Upper lobe of left lung (tissue), 6 donors: Measurements from ENCODE around the gene FOXD2. TPM values are rescaled to one million over a fixed set of nuclear protein-coding genes. Genes with fewer than 3 reads are reported as not detected.

ENCODE experiments used
- ATAC-seq, 2 donors: fragments of 200-7000 bp; cut with Tn5 transposase; one replicate each; pipeline ENCODE4 v1.9.1; 2022; ENCODE audit warnings: mild to moderate bottlenecking in 2 of 2, moderate library complexity in 2 of 2; ENCODE audit not compliant: low FRiP score in 2 of 2
- DNase-seq, 2 donors: peaks; one replicate each; pipeline ENCODE4 v3.0.0-alpha.2; 2019 to 2020
- H3K27ac ChIP-seq, 4 donors: fragments of 200-600 bp; sonication (generic); one replicate each; pipeline ENCODE4 v1.5.1; 2016 to 2019
- H3K27me3 ChIP-seq, 4 donors: fragments of 200-600 bp; sonication (generic); one replicate each; pipeline ENCODE4 v1.5.1; 2017 to 2019
- H3K36me3 ChIP-seq, 4 donors: fragments of 200-600 bp; sonication (generic); one replicate each; pipeline ENCODE4 v1.5.1; 2016 to 2019
- H3K4me1 ChIP-seq, 4 donors: fragments of 200-600 bp; sonication (generic); one replicate each; pipeline ENCODE4 v1.5.1; 2018 to 2019
- H3K4me3 ChIP-seq, 4 donors: fragments of 200-600 bp; sonication (generic); one replicate each; pipeline ENCODE4 v1.5.1; 2017 to 2019; ENCODE audit warnings: mild to moderate bottlenecking in 2 of 4, moderate library complexity in 1 of 4
- H3K9me3 ChIP-seq, 4 donors: fragments of 200-600 bp; sonication (generic); one replicate each; pipeline ENCODE4 v1.5.1; 2018 to 2019
- CTCF ChIP-seq, 6 experiments: fragments of 450-650 bp in 4 of 6; fragments of 200-600 bp in 2 of 6; sonication (generic) in 2 of 6; IDR thresholded peaks; one replicate each; pipeline ENCODE4 v1.5.1; 2016 to 2019; ENCODE audit warnings: antibody characterized with exemption in 6 of 6
- EP300 ChIP-seq, 4 donors: sonication (generic); formaldehyde crosslinking; IDR thresholded peaks; one replicate each; pipeline ENCODE4 v1.5.1; 2017; ENCODE audit warnings: antibody characterized with exemption in 4 of 4, control low read depth in 2 of 4
- POLR2A ChIP-seq, 4 donors: fragments of 450-650 bp; IDR thresholded peaks; one replicate each; pipeline ENCODE4 v1.5.1; 2016 to 2017; ENCODE audit warnings: antibody characterized with exemption in 4 of 4, mild to moderate bottlenecking in 2 of 4
- POLR2AphosphoS5 ChIP-seq, 2 donors: sonication (generic); formaldehyde crosslinking; IDR thresholded peaks; one replicate each; pipeline ENCODE4 v1.5.1; 2017; ENCODE audit warnings: antibody characterized with exemption in 2 of 2
- WGBS, 2 donors: methylation state at CpG; one replicate each; pipeline ENCODE4 v1.1.5; 2017 to 2018; 5-methylcytosine and 5-hydroxymethylcytosine counted together
- total RNA-seq, 6 donors: library from RNA; depleted of rRNA in 4 of 6; stranded (reverse); fragments of >200 nt in 4 of 6; gene quantifications; one replicate each; pipeline versions ENCODE4 v1.1.0 to v1.2.1, GENCODE V29; 2016 to 2021
- donor health status: DM: no; HTN: no; CAD: no; lungs with moderate emphysema.
- donor health status: DM: no; HTN: yes; CAD: no; lungs with severe emphysema.

FOXD2 gene
- total RNA-seq, 6 donors from 2014 or later: under 0.01 to 0.69 (median 0.40) TPM

GRCh38 chr1:47444562-47445465 lies 7.0 kb downstream of the FOXD2 start:
- 3 to 4% methylated on average over 25 to 51 of the region's 73 CpGs for WGBS, 2 donors
- H3K9me3 ChIP-seq: no peaks in the 10 kb centered on the region
- H3K27me3 ChIP-seq: peaks cover 2 to 65% (median 33%) of the 10 kb centered on the region in 4 donors
- no peaks in the 10 kb centered on the region for H3K36me3 ChIP-seq
- peak; percentile 24 to 64 for ATAC-seq
- H3K4me3 ChIP-seq: peak overlapping the region in 3 of 4 donors; percentile 12 to 39 (median 26)
- H3K27ac ChIP-seq: no peak overlapping the region
- peaks cover 7 to 24% (median 16%) of the 10 kb centered on the region in 4 donors for H3K4me1 ChIP-seq
- peak in 1 of 2 donors; percentile 90 for DNase-seq
- TF ChIP-seq CTCF (IDR thresholded peaks at IDR 0.05) (peak in 1 of 6 experiments; percentile 7), POLR2A (IDR thresholded peaks at IDR 0.05) (no peak)

- DNase-seq (peak in 1 of 2 donors; percentile 40), ATAC-seq (no peak)
- no peak overlapping the region for H3K27ac ChIP-seq
- peaks cover 2 to 69% (median 37%) of the 10 kb centered on the region in 4 donors for H3K27me3 ChIP-seq
- no peaks in the 10 kb centered on the region for H3K36me3 ChIP-seq
- no peaks in the 10 kb centered on the region for H3K9me3 ChIP-seq
- WGBS, 2 donors: 15 to 20% methylated on average over 17 to 23 of the region's 25 CpGs
- no peak overlapping the region for H3K4me3 ChIP-seq
- no peak for TF ChIP-seq CTCF (IDR thresholded peaks at IDR 0.05)
- TF ChIP-seq EP300 (IDR thresholded peaks at IDR 0.05): no peak
- TF ChIP-seq POLR2A (IDR thresholded peaks at IDR 0.05): no peak
- no peak for TF ChIP-seq POLR2AphosphoS5 (IDR thresholded peaks at IDR 0.05)
- peaks cover 7 to 26% (median 20%) of the 10 kb centered on the region in 4 donors for H3K4me1 ChIP-seq
Measured at GRCh38 chr1:47445823-47446550, 8.1 kb downstream of the FOXD2 start.

GRCh38 chr1:47448462-47449222 lies 10.8 kb downstream of the FOXD2 start:
- Histone ChIP-seq H3K4me3 (no peak overlapping the region), H3K27ac (no peak overlapping the region), H3K36me3 (no peaks in the 10 kb centered on the region), H3K4me1 (peaks cover 7 to 25% (median 19%) of the 10 kb centered on the region in 4 donors), H3K27me3 (peaks cover 2 to 58% (median 26%) of the 10 kb centered on the region in 4 donors), H3K9me3 (no peaks in the 10 kb centered on the region)
- ATAC-seq (no peak), DNase-seq (no peak)
- WGBS, 2 donors: 25 to 33% methylated on average over 3 to 4 of the region's 4 CpGs
- no peak for TF ChIP-seq CTCF (IDR thresholded peaks at IDR 0.05)
- TF ChIP-seq POLR2A (IDR thresholded peaks at IDR 0.05): no peak
- no peak for TF ChIP-seq POLR2AphosphoS5 (IDR thresholded peaks at IDR 0.05)
- no peak for TF ChIP-seq EP300 (IDR thresholded peaks at IDR 0.05)

- H3K4me1 ChIP-seq: peaks cover under 1 to 12% (median 9%) of the 10 kb centered on the region in 4 donors
- no peak overlapping the region for H3K4me3 ChIP-seq
- no peaks in the 10 kb centered on the region for H3K36me3 ChIP-seq
- H3K9me3 ChIP-seq: no peaks in the 10 kb centered on the region
- TF ChIP-seq CTCF (IDR thresholded peaks at IDR 0.05) (peak; percentile 28 to 61 (median 54)), POLR2AphosphoS5 (IDR thresholded peaks at IDR 0.05) (no peak), EP300 (IDR thresholded peaks at IDR 0.05) (no peak), POLR2A (IDR thresholded peaks at IDR 0.05) (no peak)
- peaks cover 2 to 44% (median 19%) of the 10 kb centered on the region in 4 donors for H3K27me3 ChIP-seq
- DNase-seq (peak; percentile 54 to 93), ATAC-seq (peak; percentile 57 to 64)
- 17 to 19% methylated on average over 16 to 25 of the region's 36 CpGs for WGBS, 2 donors
- H3K27ac ChIP-seq: no peak overlapping the region
Measured at GRCh38 chr1:47449822-47450552, 12.1 kb downstream of the FOXD2 start.
